SJSA1 (cell line): ENCODE data around the gene CDY1. TPM values are rescaled to one million over a fixed set of nuclear protein-coding genes. Genes with fewer than 3 reads are reported as not detected.
"Not testable (repeated sequence)": the region's sequence is repeated elsewhere in the genome, so short reads cannot be mapped to it uniquely, and the experiment has no call there.

ENCODE experiments used
- DNase-seq, 2 experiments: peaks; one replicate each; pipeline ENCODE4 v3.0.0-alpha.2; 2015 to 2020; ENCODE audit warnings: low spot score in 2 of 2, low read depth in 1 of 2
- H3K27ac ChIP-seq: fragments of 250-450 bp; sonication (Bioruptor Pico); 2 replicates; pipeline ENCODE4 v1.5.1; 2020; ENCODE audit warnings: mild to moderate bottlenecking, moderate library complexity
- H3K27me3 ChIP-seq: fragments of 250-450 bp; sonication (Bioruptor Pico); replicated peaks from 2 replicates; pipeline ENCODE4 v1.5.1; 2020; ENCODE audit warnings: mild to moderate bottlenecking, moderate library complexity
- H3K36me3 ChIP-seq: fragments of 250-450 bp; sonication (Bioruptor Pico); 2 replicates; pipeline ENCODE4 v1.5.1; 2020; ENCODE audit warnings: mild to moderate bottlenecking
- H3K4me1 ChIP-seq: fragments of 250-450 bp; sonication (Bioruptor Pico); replicated peaks from 2 replicates; pipeline ENCODE4 v1.6.1; 2021; ENCODE audit warnings: mild to moderate bottlenecking
- H3K4me3 ChIP-seq: fragments of 250-450 bp; sonication (Bioruptor Pico); 2 replicates; pipeline ENCODE4 v1.5.1; 2020; ENCODE audit warnings: mild to moderate bottlenecking
- H3K9me3 ChIP-seq: fragments of 250-450 bp; sonication (Bioruptor Pico); replicated peaks from 2 replicates; pipeline ENCODE4 v1.5.1; 2020; ENCODE audit warnings: mild to moderate bottlenecking
- total RNA-seq: library from RNA; depleted of rRNA; stranded (reverse); fragments of >200 nt; shearing (Covaris generic); gene quantifications from 2 replicates; pipeline ENCODE4 v1.2.3, GENCODE V29; 2014; rRNA removed

The CDY1 gene, protein sequence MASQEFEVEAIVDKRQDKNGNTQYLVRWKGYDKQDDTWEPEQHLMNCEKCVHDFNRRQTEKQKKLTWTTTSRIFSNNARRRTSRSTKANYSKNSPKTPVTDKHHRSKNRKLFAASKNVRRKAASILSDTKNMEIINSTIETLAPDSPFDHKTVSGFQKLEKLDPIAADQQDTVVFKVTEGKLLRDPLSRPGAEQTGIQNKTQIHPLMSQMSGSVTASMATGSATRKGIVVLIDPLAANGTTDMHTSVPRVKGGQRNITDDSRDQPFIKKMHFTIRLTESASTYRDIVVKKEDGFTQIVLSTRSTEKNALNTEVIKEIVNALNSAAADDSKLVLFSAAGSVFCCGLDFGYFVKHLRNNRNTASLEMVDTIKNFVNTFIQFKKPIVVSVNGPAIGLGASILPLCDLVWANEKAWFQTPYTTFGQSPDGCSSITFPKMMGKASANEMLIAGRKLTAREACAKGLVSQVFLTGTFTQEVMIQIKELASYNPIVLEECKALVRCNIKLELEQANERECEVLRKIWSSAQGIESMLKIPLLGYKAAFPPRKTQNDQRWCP
- not detected in 2 replicates for total RNA-seq

- not testable (repeated sequence) for H3K27ac ChIP-seq, H3K27me3 ChIP-seq, DNase-seq, H3K4me3 ChIP-seq, H3K36me3 ChIP-seq, H3K4me1 ChIP-seq, H3K9me3 ChIP-seq
Observed at GRCh38 chrY:25621817-25622216, at the start of gene CDY1. CDY1 (plus strand) TSS chrY:25622117; CDS start chrY:25622443, 326 bp downstream.

- not testable (repeated sequence) for H3K27ac ChIP-seq, H3K9me3 ChIP-seq, H3K36me3 ChIP-seq, H3K4me3 ChIP-seq, H3K4me1 ChIP-seq, H3K27me3 ChIP-seq, DNase-seq
Observed at GRCh38 chrY:25593336-25593735, 28.6 kb upstream of the CDY1 start.

- not testable (repeated sequence) for H3K4me1 ChIP-seq, H3K36me3 ChIP-seq, H3K4me3 ChIP-seq, H3K27me3 ChIP-seq, H3K27ac ChIP-seq, DNase-seq, H3K9me3 ChIP-seq
Observed at GRCh38 chrY:25620209-25620608, 1.7 kb upstream of the CDY1 start.

DNA sequence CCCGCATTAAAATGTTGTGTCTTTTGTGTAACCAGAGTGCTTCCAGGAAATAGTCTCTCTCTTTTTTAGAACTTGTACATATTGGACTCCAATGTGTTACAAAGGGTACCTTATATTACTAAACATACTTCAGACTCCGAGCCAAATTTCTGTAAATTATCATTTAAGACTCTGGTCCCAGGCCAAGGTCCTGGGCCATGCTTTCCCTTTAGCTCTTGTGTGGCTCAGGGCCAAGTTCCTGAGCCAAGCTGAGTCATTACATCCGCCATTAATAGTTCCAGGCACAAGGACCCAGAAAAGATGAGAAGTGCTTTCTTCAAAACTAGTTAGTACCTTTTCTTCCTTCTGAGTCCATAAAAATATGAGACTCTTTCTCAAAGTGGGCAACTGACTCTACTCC is 4.6 kb downstream of the CDY1 start:
- H3K4me3 ChIP-seq, DNase-seq, H3K9me3 ChIP-seq, H3K4me1 ChIP-seq, H3K36me3 ChIP-seq, H3K27me3 ChIP-seq, H3K27ac ChIP-seq: not testable (repeated sequence)

DNA sequence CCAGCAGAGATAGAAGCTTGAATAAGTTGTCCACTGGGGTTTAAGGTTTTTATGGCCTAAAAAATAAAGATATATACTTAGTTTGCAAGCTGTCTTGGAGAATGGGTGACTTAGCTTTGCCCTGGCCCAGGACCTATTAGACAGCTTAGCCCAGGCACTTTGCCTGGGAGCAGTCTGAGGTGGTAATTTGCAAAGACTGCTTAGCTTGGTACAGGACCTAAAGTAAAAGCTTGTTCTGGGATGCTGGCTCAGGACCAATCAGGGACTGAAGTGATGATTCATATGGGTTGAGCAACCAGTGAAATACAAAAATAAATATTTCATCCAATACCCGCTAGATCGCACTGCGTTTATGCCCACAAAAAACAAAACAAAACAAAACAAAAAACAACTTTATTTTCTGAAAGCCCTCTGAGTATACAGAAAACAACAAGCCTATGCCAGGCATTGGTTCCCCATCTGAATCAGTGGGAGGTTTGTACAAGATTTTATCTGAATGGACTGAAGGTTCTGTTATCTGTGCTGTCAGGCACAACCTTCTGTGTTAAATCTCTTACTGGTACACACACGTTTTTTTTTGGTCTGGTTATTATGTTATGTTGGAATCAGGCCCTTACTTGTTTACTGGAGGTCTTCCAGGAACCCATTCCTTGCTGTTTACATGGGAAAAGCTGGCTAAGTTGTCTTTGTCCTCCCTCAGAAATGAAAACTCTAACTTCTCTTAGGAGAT is 8.6 kb downstream of the CDY1 start:
- not testable (repeated sequence) for DNase-seq, H3K9me3 ChIP-seq, H3K27ac ChIP-seq, H3K27me3 ChIP-seq, H3K4me1 ChIP-seq, H3K4me3 ChIP-seq, H3K36me3 ChIP-seq

GRCh38 chrY:25639852-25640251 is 17.9 kb downstream of the CDY1 start:
- H3K36me3 ChIP-seq, H3K4me3 ChIP-seq, H3K9me3 ChIP-seq, DNase-seq, H3K27ac ChIP-seq, H3K4me1 ChIP-seq, H3K27me3 ChIP-seq: not testable (repeated sequence)

DNA sequence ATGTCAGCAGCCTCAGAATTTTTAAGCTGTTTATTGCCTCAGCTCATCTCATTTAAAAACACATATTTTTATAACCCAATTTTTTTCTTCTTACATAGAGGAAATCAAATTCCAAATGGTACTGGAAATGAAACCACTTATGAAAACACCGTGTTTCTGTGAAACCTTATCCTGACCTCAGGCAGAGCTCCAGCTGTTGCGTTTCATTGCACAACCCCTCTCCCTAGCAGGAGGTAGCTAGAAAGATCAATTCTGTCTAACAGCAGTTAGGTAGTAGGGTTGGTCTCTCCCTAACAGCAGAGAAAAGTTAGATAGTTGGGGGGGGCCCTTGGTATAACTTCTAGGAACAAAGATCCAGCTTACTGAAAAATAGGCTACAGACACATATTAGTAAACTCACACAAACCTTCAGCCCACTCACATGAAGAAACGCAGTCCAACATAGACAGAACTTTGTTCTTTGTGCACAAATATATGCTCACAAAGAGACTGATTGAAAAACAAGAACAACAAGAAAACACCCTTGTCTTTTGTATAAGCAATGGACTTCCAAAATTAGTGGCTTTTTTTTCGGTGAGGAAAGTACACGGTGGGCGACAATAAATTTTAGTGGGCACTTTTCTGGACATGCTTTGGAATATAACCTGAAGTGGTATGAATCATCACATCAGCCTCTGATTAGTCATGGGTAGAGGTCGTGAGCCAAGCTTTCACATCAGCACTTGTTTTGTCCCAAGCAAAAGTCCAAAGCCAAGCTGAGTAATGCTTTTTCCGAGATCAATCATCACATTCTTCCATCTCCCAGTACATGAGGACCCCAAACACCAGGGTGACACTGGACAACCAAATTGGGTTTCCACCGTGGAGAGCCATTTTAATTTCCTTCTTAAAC is 21.4 kb downstream of the CDY1 start:
- not testable (repeated sequence) for H3K4me1 ChIP-seq, H3K27ac ChIP-seq, DNase-seq, H3K9me3 ChIP-seq, H3K4me3 ChIP-seq, H3K27me3 ChIP-seq, H3K36me3 ChIP-seq
